Sigmoid colon (tissue), 4 donors: ENCODE data around the gene LIMS4.
"Not testable (repeated sequence)": the region's sequence is repeated elsewhere in the genome, so short reads cannot be mapped to it uniquely, and the experiment has no call there.

Experiments
- POLR2AphosphoS5 ChIP-seq, 4 donors: sonication (generic); formaldehyde crosslinking; IDR thresholded peaks; one replicate each; pipeline ENCODE4 v1.6.1; 2017; ENCODE audit warnings: antibody characterized with exemption in 4 of 4
- TF ChIP-seq, protein P1 (sequence below), 4 experiments: fragments of 450-650 bp in 3 of 4; fragments of 200-600 bp in 1 of 4; IDR thresholded peaks; one replicate each; pipeline ENCODE4 v1.5.1; 2016 to 2019; ENCODE audit warnings: antibody characterized with exemption in 4 of 4, mild to moderate bottlenecking in 3 of 4, moderate library complexity in 2 of 4

DNA sequence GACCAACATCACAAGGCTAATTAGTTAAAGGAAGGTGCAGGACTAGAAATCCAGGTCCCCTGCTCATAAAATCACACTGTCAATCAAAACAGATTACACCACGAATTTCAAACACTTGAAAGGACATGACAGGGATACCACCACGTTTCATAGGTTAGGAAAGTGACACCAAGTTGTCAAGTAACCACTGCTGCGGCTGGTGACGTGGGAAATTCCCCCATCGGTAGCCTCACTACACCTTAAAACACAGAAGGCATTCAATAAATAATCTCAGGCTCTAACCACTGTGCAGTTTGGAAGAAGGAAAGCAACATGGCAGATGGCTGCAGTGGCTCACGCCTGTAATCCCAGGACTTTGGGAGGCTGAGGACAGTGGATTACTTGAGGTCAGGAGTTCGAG, 3.7 kb downstream of the LIMS4 start:
- TF ChIP-seq POLR2AphosphoS5 (IDR thresholded peaks at IDR 0.05) = not testable (repeated sequence)
- TF ChIP-seq, protein P1, sequence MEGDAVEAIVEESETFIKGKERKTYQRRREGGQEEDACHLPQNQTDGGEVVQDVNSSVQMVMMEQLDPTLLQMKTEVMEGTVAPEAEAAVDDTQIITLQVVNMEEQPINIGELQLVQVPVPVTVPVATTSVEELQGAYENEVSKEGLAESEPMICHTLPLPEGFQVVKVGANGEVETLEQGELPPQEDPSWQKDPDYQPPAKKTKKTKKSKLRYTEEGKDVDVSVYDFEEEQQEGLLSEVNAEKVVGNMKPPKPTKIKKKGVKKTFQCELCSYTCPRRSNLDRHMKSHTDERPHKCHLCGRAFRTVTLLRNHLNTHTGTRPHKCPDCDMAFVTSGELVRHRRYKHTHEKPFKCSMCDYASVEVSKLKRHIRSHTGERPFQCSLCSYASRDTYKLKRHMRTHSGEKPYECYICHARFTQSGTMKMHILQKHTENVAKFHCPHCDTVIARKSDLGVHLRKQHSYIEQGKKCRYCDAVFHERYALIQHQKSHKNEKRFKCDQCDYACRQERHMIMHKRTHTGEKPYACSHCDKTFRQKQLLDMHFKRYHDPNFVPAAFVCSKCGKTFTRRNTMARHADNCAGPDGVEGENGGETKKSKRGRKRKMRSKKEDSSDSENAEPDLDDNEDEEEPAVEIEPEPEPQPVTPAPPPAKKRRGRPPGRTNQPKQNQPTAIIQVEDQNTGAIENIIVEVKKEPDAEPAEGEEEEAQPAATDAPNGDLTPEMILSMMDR (IDR thresholded peaks at IDR 0.05) = not testable (repeated sequence)
